OCI-LY1 (cell line): Measurements from ENCODE around the gene ELMOD1.

Source experiments
- CTCF ChIP-seq: fragments of 200-600 bp; sonication (generic), shearing (Covaris generic); IDR thresholded peaks from 2 replicates; pipeline ENCODE4 v1.5.1; 2017; ENCODE audit warnings: mild to moderate bottlenecking, antibody characterized with exemption, low read length, moderate library complexity, mixed read lengths
- EZH2 ChIP-seq: fragments of 200-600 bp; sonication (generic), shearing (Covaris generic); IDR thresholded peaks from 2 replicates; pipeline ENCODE4 v1.8.0; 2017; ENCODE audit warnings: borderline replicate concordance, mixed run types, mild to moderate bottlenecking, antibody characterized with exemption, low read length, moderate library complexity, mixed read lengths

- TF ChIP-seq CTCF: no peak
- TF ChIP-seq EZH2: no peak
These were observed 17.5 kb upstream of the ELMOD1 start for GRCh38 chr11:107573438-107573837.
